Measurements from ENCODE around the gene GOLT1A. TPM values are rescaled to one million over a fixed set of nuclear protein-coding genes. Genes with fewer than 3 reads are reported as not detected.

The GOLT1A gene
- total and polyA plus RNA-seq, 10 of the 15 experiments (the other 5 are each of a cell fraction or from before 2014, with no cell fraction given), result 0.09 to 0.46 TPM; not detected in 8

DNA sequence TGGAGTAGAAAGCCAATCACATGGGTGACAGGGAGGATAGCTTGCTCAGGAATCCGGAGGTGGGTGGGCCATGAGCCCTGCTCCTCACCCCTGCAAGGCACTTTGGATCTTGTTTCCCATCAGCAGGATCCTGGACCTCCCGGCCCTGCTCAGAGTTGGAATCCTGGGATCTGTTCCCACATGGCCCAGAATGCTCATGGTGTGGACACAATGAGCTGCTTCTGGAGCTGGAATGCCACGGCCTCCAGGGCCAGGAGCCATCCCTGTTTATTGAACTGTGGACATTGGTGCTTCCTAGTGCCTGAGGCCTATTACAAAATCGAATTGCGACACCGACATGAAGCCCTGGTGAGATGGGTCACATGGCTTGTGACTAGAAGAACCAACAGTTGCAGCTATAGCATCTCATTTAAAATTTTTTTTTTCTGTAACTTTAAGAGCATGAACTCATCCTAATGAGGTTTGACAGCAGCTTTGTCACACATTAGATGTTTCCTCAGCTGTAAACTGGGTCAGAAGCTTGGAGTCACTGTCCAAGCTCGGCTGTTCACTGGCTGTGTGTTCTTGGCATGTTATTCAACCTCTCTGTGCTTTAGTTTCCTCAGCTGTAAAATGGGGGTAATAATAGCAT is 40.4 kb upstream of the GOLT1A start:
- no peaks in the 10 kb centered on the region for H3K36me3 ChIP-seq (ENCODE audit: control insufficient read depth in 2 of 2, insufficient read depth in 2 of 2, low read length in 1 of 2)
- no peak for FAIRE-seq
- H3K4me3 ChIP-seq, result no peak overlapping the region
- H3K79me2 ChIP-seq (ENCODE audit: control insufficient read depth, insufficient read depth, low read length), result no peaks in the 10 kb centered on the region
- H2AFZ ChIP-seq (ENCODE audit: control insufficient read depth, low read depth, low read length), result no peak overlapping the region
- no peak overlapping the region for H3K27ac ChIP-seq (ENCODE audit: control insufficient read depth, insufficient read depth)
- H4K20me1 ChIP-seq (ENCODE audit: control insufficient read depth, insufficient read depth), result no peaks in the 10 kb centered on the region; the same call in 1 of the 2 replicates
- H3K4me2 ChIP-seq (ENCODE audit: control insufficient read depth, insufficient read depth), result no peak overlapping the region
- no peak for TF ChIP-seq SIX5 (IDR thresholded peaks at IDR 0.05; ENCODE audit: low read depth, low read length, severe bottlenecking)
- TF ChIP-seq EGR1 (IDR thresholded peaks at IDR 0.05; ENCODE audit: borderline replicate concordance in 1 of 2, low read depth in 2 of 2, low read length in 2 of 2), result no peak
- TF ChIP-seq, protein P1, sequence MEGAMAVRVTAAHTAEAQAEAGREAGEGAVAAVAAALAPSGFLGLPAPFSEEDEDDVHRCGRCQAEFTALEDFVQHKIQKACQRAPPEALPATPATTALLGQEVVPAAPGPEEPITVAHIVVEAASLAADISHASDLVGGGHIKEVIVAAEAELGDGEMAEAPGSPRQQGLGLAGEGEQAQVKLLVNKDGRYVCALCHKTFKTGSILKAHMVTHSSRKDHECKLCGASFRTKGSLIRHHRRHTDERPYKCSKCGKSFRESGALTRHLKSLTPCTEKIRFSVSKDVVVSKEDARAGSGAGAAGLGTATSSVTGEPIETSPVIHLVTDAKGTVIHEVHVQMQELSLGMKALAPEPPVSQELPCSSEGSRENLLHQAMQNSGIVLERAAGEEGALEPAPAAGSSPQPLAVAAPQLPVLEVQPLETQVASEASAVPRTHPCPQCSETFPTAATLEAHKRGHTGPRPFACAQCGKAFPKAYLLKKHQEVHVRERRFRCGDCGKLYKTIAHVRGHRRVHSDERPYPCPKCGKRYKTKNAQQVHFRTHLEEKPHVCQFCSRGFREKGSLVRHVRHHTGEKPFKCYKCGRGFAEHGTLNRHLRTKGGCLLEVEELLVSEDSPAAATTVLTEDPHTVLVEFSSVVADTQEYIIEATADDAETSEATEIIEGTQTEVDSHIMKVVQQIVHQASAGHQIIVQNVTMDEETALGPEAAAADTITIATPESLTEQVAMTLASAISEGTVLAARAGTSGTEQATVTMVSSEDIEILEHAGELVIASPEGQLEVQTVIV (IDR thresholded peaks at IDR 0.05; ENCODE audit: borderline replicate concordance, partially characterized antibody), result no peak
- no peak for TF ChIP-seq SMAD5 (IDR thresholded peaks at IDR 0.05; ENCODE audit: low read depth)
- TF ChIP-seq REST (IDR thresholded peaks at IDR 0.05; ENCODE audit: low read depth, low read length), result no peak
- TF ChIP-seq ZNF207 (IDR thresholded peaks at IDR 0.05; ENCODE audit: borderline replicate concordance), result no peak
- TF ChIP-seq, protein P2, sequence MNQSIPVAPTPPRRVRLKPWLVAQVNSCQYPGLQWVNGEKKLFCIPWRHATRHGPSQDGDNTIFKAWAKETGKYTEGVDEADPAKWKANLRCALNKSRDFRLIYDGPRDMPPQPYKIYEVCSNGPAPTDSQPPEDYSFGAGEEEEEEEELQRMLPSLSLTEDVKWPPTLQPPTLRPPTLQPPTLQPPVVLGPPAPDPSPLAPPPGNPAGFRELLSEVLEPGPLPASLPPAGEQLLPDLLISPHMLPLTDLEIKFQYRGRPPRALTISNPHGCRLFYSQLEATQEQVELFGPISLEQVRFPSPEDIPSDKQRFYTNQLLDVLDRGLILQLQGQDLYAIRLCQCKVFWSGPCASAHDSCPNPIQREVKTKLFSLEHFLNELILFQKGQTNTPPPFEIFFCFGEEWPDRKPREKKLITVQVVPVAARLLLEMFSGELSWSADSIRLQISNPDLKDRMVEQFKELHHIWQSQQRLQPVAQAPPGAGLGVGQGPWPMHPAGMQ (IDR thresholded peaks at IDR 0.05; ENCODE audit: borderline replicate concordance), result no peak
- TF ChIP-seq KLF5 (IDR thresholded peaks at IDR 0.05; ENCODE audit: partially characterized antibody), result no peak
- no peak for TF ChIP-seq JUNB (IDR thresholded peaks at IDR 0.05)
- TF ChIP-seq JUND (IDR thresholded peaks at IDR 0.05; ENCODE audit: low read depth, low read length), result no peak
- TF ChIP-seq STAT3 (IDR thresholded peaks at IDR 0.05; ENCODE audit: low read depth, low read length), result no peak
- TF ChIP-seq FOXM1 (IDR thresholded peaks at IDR 0.05; ENCODE audit: low read depth, low read length), result no peak
- no peak for TF ChIP-seq CREB1 (IDR thresholded peaks at IDR 0.05; ENCODE audit: low read depth)
- no peak overlapping the region for H3K9ac ChIP-seq (ENCODE audit: control insufficient read depth, insufficient read depth, low read length)
- SMC1A ChIA-PET (ENCODE audit: uncharacterized antibody, unreplicated experiment), result interaction anchor here (0.7 to 1.8 kb wide), 5 partner anchors 10 to 156 kb away, joined by 3 to 10 read pairs (median 3); no protein-coding TSS in a partner anchor
- no peaks in the 10 kb centered on the region for H3K9me3 ChIP-seq (replicated peaks; ENCODE audit: control insufficient read depth, insufficient read depth, low read length)
- ATAC-seq, result no peak
- DNase-seq (ENCODE audit: low read depth, low spot score), result no peak
- WGBS (ENCODE audit: insufficient coverage, insufficient replicate concordance, low lambda C conversion rate, missing lambda C conversion rate), result 12% methylated on average over 7 of the region's 7 CpGs
- in situ Hi-C loops (cut with MboI), result no loop called here
- H3K27me3 ChIP-seq (replicated peaks in 1 of 2; ENCODE audit: control insufficient read depth in 2 of 2, insufficient read depth in 2 of 2, low read length in 1 of 2), result peaks cover 2 to 14% of the 10 kb centered on the region in 2 experiments
- intact Hi-C loops (cut with micrococcal nuclease; ENCODE audit: unreplicated experiment), result no loop called here
- CTCF ChIA-PET, result interaction anchor here (0.8 to 7.5 kb wide), 8 partner anchors 11 to 393 kb away, joined by 3 to 153 read pairs (median 3); partner anchors contain the start of genes GOLT1A and PLEKHA6
- BruUV-seq (replicated peaks), result no TSS peak
- no peaks in the 10 kb centered on the region for H3K4me1 ChIP-seq (ENCODE audit: control insufficient read depth, insufficient read depth, low read length)
- POLR2A ChIA-PET, result no interaction called here
- RAD21 ChIA-PET (ENCODE audit: unreplicated experiment), result interaction anchor here (1.6 kb wide), 1 partner anchor 109 kb away, joined by 6 read pairs; no protein-coding TSS in a partner anchor
